Fibroblast of lung (primary cell): ENCODE measurements around the gene HDAC6.

Source experiments
- CTCF ChIP-seq, 2 donors: IDR thresholded peaks in 1 of 2; conservative IDR thresholded peaks in 1 of 2; 1 replicate in 1 of 2; 2 replicates in 1 of 2; pipeline ENCODE4 v1.5.1; 2011 to 2012; ENCODE audit warnings: low read length in 2 of 2, control low read depth in 1 of 2, inconsistent platforms in 1 of 2, low read depth in 1 of 2, mild to moderate bottlenecking in 1 of 2
- EZH2 ChIP-seq: IDR thresholded peaks from 2 replicates; pipeline ENCODE4 v1.5.1; 2012; ENCODE audit warnings: low read length, control low read depth, mild to moderate bottlenecking; ENCODE audit errors: missing control alignments

DNA sequence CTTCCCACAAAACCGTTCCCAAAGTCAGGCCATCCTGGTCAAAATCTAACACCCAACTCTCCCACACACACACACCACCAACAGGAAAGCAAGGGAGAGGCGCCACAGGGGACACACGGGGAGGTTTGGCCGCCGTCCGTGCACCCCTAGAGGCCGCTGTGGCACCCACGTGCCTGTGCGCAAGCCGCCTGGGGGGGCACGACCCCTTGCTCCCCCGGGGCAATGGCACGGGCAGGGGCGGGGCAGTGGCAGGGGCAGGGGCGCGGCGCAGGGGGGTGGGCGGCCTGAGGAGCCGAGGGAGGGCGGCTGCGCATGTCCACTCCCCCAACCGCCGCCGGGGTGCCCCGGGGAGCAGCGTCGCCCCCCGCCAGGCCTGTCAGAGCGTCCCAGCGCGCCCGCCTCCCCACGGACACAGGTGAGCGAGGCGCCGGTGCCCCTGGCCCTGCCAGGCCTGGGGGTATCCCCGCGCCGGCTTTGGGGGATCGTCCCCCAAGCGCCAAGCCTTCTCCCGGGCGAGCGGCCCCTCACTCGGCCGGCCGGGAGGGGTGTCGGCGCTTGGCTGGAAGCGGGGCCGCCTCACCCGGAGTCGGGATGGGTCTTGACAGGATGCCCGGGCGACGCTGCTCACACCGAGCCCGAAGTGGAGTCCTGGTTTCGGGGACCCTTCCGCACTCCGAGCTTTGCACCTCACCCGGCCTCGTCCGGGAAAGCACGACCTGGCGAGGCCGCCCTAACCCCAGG is 24.4 kb downstream of the HDAC6 start, which contains the start of gene ERAS:
- TF ChIP-seq EZH2 = no peak
- no peak for TF ChIP-seq CTCF (conservative IDR thresholded peaks at IDR 0.05 in 1 of 2, IDR thresholded peaks at IDR 0.05 in 1 of 2; ENCODE audit: low read depth in 1 of 2, low read length in 2 of 2)
